ENCODE data around the gene SCLY.

The SCLY gene

DNA sequence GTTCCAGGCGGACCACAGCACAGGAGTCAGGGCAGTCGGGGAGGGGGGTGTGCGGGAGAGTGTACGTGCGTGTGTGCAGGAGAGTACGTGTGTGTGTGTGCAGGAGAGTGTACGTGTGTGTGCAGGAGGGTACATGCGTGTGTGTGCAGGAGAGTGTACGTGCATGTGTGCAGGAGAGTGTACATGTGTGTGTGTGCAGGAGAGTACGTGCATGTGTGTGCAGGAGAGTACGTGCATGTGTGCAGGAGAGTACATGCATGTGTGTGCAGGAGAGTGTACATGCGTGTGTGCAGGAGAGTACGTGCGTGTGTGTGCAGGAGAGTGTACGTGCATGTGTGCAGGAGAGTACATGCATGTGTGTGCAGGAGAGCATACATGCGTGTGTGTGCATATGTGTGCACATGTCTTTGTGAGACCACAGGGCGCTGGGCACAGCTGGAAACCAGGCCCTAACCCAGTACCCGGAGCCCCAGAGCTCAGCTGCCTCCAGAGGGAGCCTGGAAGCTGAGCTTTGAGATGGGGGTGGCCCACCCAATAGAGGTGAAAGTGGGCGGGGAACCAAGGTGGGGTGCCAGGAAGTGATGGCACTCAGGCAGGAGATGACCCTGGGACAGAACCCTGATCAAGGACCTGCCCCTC, 63.8 kb downstream of the SCLY start:
- TF ChIP-seq, protein P1, sequence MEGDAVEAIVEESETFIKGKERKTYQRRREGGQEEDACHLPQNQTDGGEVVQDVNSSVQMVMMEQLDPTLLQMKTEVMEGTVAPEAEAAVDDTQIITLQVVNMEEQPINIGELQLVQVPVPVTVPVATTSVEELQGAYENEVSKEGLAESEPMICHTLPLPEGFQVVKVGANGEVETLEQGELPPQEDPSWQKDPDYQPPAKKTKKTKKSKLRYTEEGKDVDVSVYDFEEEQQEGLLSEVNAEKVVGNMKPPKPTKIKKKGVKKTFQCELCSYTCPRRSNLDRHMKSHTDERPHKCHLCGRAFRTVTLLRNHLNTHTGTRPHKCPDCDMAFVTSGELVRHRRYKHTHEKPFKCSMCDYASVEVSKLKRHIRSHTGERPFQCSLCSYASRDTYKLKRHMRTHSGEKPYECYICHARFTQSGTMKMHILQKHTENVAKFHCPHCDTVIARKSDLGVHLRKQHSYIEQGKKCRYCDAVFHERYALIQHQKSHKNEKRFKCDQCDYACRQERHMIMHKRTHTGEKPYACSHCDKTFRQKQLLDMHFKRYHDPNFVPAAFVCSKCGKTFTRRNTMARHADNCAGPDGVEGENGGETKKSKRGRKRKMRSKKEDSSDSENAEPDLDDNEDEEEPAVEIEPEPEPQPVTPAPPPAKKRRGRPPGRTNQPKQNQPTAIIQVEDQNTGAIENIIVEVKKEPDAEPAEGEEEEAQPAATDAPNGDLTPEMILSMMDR (IDR thresholded peaks at IDR 0.05; ENCODE audit: low read depth, low read length, missing control alignments): no peak
- no peak for DNase-seq (ENCODE audit: low read depth)
- H3K4me3 ChIP-seq (ENCODE audit: low read depth, low read length): no peak overlapping the region

DNA sequence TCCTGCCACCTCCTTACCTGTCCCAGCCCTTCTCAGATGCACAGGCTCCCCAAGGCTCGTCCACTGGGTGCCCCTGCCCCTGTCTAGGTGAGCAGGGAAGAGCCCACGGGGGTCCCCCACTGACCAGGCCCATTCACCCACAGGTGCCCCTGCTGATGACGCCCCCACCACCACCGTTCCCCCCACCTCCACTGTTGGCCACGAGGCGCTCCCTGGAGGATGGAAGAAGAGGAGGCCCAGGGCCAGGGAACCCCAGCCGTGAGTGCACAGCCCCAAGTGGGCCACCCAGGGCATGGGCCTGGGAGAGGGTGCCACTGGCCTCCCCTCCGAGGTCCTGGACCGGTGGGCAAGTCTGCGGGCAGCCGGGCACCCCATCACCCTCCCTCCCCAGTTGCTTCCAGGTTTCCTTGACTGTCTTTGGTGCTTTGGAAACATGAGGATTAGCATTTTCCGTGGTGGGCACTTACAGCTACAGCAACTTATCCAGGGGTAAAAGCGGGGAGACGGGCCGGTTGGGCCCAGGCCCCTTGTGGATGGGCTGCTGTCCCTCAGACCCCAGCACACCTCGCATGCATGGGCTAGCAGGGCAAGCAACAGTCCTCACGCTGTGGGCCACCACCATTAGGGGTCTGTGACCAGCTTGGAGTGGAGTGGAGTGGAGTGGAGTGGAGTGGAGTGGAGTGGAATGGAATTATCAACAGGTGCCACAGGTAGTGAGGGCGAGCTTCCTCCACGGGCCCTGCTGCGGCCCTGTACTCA, 64.5 kb downstream of the SCLY start:
- H3K4me3 ChIP-seq (ENCODE audit: low read depth, low read length): no peak overlapping the region
- DNase-seq (ENCODE audit: low read depth): no peak
- TF ChIP-seq, protein P1 (IDR thresholded peaks at IDR 0.05; ENCODE audit: low read depth, low read length, missing control alignments): no peak

DNA sequence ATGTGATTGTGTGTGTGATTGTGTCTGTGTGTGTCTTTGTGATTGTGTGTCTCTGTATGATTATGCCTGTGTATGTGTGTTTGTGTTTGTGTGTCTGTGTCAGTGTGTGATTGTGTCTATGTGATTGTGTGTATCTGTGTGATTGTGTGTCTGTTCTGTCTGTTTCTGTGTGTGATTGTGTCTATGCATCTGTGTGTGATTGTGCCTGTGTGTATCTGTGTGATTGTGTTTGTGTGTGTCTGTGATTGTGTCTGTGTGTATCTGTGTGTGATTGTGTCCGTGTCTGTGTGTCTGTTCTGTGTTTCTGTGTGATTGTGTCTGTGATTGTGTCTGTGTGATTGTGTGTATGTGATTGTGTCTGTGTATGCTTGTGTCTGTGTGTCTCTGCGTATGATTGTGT, 65.5 kb downstream of the SCLY start:
- no peak for DNase-seq (ENCODE audit: low read depth)
- no peak overlapping the region for H3K4me3 ChIP-seq (ENCODE audit: low read depth, low read length)
- TF ChIP-seq, protein P1 (IDR thresholded peaks at IDR 0.05; ENCODE audit: low read depth, low read length, missing control alignments): no peak

GRCh38 chr2:238126775-238127164, 66.0 kb downstream of the SCLY start:
- no peak overlapping the region for H3K4me3 ChIP-seq (ENCODE audit: low read depth, low read length)
- TF ChIP-seq, protein P1 (IDR thresholded peaks at IDR 0.05; ENCODE audit: low read depth, low read length, missing control alignments): no peak

DNA sequence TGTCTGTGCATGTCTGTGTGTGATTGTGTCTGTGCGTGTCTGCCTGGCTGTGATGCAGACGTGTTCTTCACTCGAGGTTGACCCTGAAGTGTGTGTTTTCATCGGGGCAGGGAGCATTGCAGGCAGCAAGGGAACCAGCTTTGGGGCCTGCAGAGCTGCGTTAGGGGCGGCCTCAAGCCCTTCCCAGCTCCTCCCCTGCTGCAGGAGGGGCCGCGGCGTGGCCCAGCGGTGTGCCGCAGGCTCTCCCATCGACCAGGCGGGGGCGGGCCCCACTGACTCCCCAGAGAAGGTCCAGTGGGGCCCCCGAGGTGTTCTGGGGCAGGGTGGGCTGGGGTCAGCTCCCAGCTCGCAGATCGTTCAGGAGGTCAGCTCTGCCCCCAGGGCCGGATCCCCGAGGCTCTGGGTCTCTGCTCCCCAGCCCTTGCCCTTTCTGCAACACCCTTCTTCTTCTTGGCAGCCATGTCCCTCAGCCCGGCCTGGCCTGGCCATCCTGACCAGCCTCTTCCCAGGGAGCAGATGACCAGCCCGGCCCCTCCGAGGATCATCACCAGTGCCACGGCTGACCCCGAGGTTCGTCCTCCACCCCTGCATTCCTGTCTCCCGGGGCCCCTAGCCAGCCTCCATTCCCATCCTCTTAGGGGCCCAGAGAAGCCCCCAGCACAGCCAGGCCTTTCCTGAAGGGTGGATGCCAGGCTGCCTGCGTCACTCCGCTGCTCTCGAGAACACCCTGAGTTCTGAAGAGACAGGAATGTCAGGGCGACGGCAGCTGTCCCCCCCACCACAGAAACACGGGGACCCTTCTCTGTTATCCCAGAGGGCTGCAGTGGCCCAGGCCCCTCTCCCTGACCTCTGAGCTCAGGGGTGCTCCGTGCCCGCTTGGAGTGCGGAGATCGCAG, 66.6 kb downstream of the SCLY start:
- no peak overlapping the region for H3K4me3 ChIP-seq (ENCODE audit: low read depth, low read length)
- TF ChIP-seq, protein P1 (IDR thresholded peaks at IDR 0.05; ENCODE audit: low read depth, low read length, missing control alignments): no peak
- DNase-seq (ENCODE audit: low read depth): no peak

More at GRCh38 chr2:238126775-238127164, 66.0 kb downstream of the SCLY start:
- no peak for DNase-seq (ENCODE audit: low read depth)

DNA sequence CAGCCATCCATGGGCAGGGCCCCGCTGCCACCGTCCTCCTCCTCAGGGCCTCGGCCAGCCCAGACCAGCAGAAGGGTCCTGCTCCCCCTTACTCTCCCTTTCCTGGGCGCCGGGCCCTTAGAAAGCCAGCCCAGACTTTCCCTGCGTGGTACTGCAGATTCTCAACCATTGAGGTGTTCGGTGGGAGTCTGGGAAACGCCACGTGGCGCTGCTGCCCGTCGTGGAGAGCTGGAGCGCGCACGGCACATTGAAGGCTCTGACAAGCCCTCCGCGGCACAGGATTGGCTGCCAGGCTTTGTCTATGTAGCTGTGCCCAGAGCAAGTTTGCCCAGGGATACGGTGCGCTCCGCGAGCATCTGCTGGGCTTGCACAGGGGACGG, 67.2 kb downstream of the SCLY start:
- H3K4me3 ChIP-seq (ENCODE audit: low read depth, low read length): no peak overlapping the region
- TF ChIP-seq, protein P1 (IDR thresholded peaks at IDR 0.05; ENCODE audit: low read depth, low read length, missing control alignments): no peak
- DNase-seq (ENCODE audit: low read depth): no peak

All from GM12864 (cell line).